ENCODE measurements around the gene PPP1R12B. TPM values are rescaled to one million over a fixed set of nuclear protein-coding genes. Genes with fewer than 3 reads are reported as not detected.
"Not testable (repeated sequence)": the region's sequence is repeated elsewhere in the genome, so short reads cannot be mapped to it uniquely, and the experiment has no call there.

The PPP1R12B gene
- total RNA-seq, 1 donor, result 26.8 TPM

- peak; percentile 71 for DNase-seq (ENCODE audit: low read depth)
- TF ChIP-seq, protein P1, sequence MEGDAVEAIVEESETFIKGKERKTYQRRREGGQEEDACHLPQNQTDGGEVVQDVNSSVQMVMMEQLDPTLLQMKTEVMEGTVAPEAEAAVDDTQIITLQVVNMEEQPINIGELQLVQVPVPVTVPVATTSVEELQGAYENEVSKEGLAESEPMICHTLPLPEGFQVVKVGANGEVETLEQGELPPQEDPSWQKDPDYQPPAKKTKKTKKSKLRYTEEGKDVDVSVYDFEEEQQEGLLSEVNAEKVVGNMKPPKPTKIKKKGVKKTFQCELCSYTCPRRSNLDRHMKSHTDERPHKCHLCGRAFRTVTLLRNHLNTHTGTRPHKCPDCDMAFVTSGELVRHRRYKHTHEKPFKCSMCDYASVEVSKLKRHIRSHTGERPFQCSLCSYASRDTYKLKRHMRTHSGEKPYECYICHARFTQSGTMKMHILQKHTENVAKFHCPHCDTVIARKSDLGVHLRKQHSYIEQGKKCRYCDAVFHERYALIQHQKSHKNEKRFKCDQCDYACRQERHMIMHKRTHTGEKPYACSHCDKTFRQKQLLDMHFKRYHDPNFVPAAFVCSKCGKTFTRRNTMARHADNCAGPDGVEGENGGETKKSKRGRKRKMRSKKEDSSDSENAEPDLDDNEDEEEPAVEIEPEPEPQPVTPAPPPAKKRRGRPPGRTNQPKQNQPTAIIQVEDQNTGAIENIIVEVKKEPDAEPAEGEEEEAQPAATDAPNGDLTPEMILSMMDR (IDR thresholded peaks at IDR 0.05; ENCODE audit: insufficient read depth, low read length), result no peak
- no peak overlapping the region for H3K4me3 ChIP-seq (ENCODE audit: low read depth, low read length)
Measured at GRCh38 chr1:202577381-202577780, 228.9 kb downstream of the PPP1R12B start.

DNA sequence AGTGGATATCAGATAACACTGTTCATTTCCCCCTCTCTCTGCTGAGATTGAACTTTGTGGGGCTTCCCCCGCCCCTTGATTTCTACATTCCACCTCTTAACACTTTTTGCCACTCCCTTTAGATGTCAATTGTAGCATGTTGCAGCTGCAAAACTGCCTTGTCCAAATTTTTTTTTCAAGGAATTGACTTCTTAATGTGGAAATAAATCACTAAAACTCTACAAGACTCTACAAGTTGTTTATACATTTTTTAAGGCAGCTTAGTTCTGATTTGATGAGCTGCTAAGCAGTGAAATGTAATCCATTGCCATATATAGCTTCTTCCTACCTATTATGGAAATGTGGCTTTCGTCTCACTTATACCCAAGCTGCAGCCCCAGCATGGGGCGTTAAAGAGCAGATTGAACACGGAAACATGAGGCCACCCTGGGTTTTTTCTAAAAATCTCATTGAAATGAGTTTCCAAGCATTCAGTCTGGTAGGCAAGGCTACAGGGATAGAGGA, 229.6 kb downstream of the PPP1R12B start:
- TF ChIP-seq, protein P1 (IDR thresholded peaks at IDR 0.05; ENCODE audit: insufficient read depth, low read length), result no peak
- DNase-seq (ENCODE audit: low read depth), result peak; percentile 85
- no peak overlapping the region for H3K4me3 ChIP-seq (ENCODE audit: low read depth, low read length)

- H3K4me3 ChIP-seq (ENCODE audit: low read depth, low read length), result no peak overlapping the region
- TF ChIP-seq, protein P1 (IDR thresholded peaks at IDR 0.05; ENCODE audit: insufficient read depth, low read length), result no peak
- DNase-seq (ENCODE audit: low read depth), result no peak
Measured at GRCh38 chr1:202578565-202578964, 230.1 kb downstream of the PPP1R12B start.

DNA sequence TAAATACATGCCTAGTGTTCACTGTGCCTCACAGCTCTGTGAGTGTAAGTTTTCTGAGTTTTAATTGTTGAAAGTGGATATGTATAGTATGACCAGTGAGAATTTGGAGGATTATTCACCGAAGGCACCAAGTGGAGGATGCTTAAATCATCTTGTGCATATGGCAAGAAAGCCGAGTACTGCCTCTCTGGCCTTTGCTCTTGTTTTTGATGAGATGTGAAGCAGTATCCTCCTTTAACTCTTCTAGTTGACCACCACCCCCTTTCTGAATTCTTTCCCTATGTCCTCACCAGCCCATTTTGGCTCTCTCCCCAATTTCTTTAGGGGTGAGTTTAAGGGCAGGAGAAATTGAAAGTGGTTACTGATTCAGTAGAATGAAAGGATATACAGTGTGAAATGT, 231.3 kb downstream of the PPP1R12B start:
- no peak overlapping the region for H3K4me3 ChIP-seq (ENCODE audit: low read depth, low read length)
- peak; percentile 90 for DNase-seq (ENCODE audit: low read depth)
- TF ChIP-seq, protein P1 (IDR thresholded peaks at IDR 0.05; ENCODE audit: insufficient read depth, low read length), result no peak

GRCh38 chr1:202580619-202581018, 232.1 kb downstream of the PPP1R12B start:
- TF ChIP-seq, protein P1 (IDR thresholded peaks at IDR 0.05; ENCODE audit: insufficient read depth, low read length), result no peak
- H3K4me3 ChIP-seq (ENCODE audit: low read depth, low read length), result no peak overlapping the region
- DNase-seq (ENCODE audit: low read depth), result no peak

GRCh38 chr1:202582350-202582749, 233.9 kb downstream of the PPP1R12B start:
- not testable (repeated sequence) for H3K4me3 ChIP-seq (ENCODE audit: low read depth, low read length); DNase-seq (ENCODE audit: low read depth)

GRCh38 chr1:202584707-202585589, 236.4 kb downstream of the PPP1R12B start:
- no peak overlapping the region for H3K4me3 ChIP-seq (ENCODE audit: low read depth, low read length)
- DNase-seq (ENCODE audit: low read depth), result no peak
- TF ChIP-seq, protein P1 (IDR thresholded peaks at IDR 0.05; ENCODE audit: insufficient read depth, low read length), result no peak

All from fibroblast of the aortic adventitia (primary cell).